Stomach (tissue), 4 donors: ENCODE data around the gene KCNT1.

Source experiments
- CTCF ChIP-seq, 7 experiments: fragments of 450-650 bp in 4 of 7; fragments of 200-600 bp in 3 of 7; sonication (generic) in 3 of 7; IDR thresholded peaks; one replicate each; pipeline ENCODE4 v1.5.1; 2016 to 2019; ENCODE audit warnings: antibody characterized with exemption in 7 of 7, control low read depth in 2 of 7, mild to moderate bottlenecking in 1 of 7
- EP300 ChIP-seq: sonication (generic); formaldehyde crosslinking; IDR thresholded peaks from one replicate; pipeline ENCODE4 v1.6.1; 2017; ENCODE audit warnings: antibody characterized with exemption
- POLR2A ChIP-seq, 4 donors: fragments of 450-650 bp; IDR thresholded peaks; one replicate each; pipeline ENCODE4 v1.6.1; 2016; ENCODE audit warnings: antibody characterized with exemption in 4 of 4, control low read depth in 2 of 4, mild to moderate bottlenecking in 1 of 4, moderate library complexity in 1 of 4

GRCh38 chr9:135821733-135822373 is 119.9 kb downstream of the KCNT1 start:
- TF ChIP-seq POLR2A (IDR thresholded peaks at IDR 0.05) (no peak), CTCF (IDR thresholded peaks at IDR 0.05) (no peak), EP300 (no peak)
